Erythroblast (primary cell): ENCODE results near the gene ANGPTL4.

Source experiments
- GATA1 ChIP-seq: IDR thresholded peaks from 2 replicates; pipeline ENCODE4 v1.6.1; 2011; ENCODE audit warnings: low read depth, mild to moderate bottlenecking, control low read depth, low read length, moderate library complexity
- POLR2A ChIP-seq: IDR thresholded peaks from 2 replicates; pipeline ENCODE4 v1.6.1; 2011; ENCODE audit warnings: mild to moderate bottlenecking, low read length

DNA sequence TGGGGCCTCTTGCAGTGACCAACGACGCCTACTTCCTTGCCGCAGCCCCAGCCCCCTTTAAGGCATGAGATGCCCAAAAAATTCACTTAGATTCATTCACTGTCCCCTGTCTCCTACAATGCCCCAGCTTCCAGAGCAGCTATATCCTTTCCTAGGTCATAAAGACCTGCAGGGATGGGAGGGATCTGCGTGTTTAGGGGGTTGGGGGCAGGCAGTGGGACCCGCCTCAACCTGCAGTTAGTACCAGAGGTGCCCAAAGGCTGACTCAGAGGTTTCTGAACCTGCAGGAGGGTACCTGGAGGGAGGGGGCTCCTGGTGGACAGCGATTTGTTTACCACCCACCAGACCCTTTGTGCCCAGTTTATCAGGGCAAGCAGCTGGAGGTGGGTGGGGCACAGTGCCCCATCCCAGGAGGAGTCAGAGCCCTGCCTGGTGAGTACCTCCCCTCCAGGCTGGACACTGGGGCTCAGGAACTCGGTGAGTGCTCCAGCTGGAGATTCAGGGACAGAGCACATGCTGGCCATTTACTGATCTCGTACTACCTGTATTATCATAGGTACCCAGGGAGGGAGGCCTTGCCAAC is 32.6 kb upstream of the ANGPTL4 start:
- TF ChIP-seq POLR2A: no peak
- no peak for TF ChIP-seq GATA1
